ENCODE data around the gene MT2A. TPM values are rescaled to one million over a fixed set of nuclear protein-coding genes. Genes with fewer than 3 reads are reported as not detected.

MT2A gene
- total and polyA plus RNA-seq, 2 of the 13 experiments (the other 11 are each of a cell fraction or from before 2014, with no cell fraction given) = 135 to 371 TPM

- TF ChIP-seq TRIM22 (IDR thresholded peaks at IDR 0.05) (no peak), PHB2 (IDR thresholded peaks at IDR 0.05; ENCODE audit: partially characterized antibody) (no peak), ARID4A (CRISPR knock-in tag; IDR thresholded peaks at IDR 0.05; ENCODE audit: borderline replicate concordance) (no peak), NRL (CRISPR knock-in tag; IDR thresholded peaks at IDR 0.05; ENCODE audit: borderline replicate concordance) (no peak), ZNF101 (CRISPR knock-in tag; IDR thresholded peaks at IDR 0.05; ENCODE audit: borderline replicate concordance, low read depth) (no peak), HNRNPH1 (optimal IDR thresholded peaks at IDR 0.05; ENCODE audit: low read depth, low read length) (no peak), SMC3 (IDR thresholded peaks at IDR 0.05; ENCODE audit: low read length) (no peak), NPAS2 (CRISPR knock-in tag; IDR thresholded peaks at IDR 0.05; ENCODE audit: borderline replicate concordance) (no peak), ZNF552 (CRISPR knock-in tag; IDR thresholded peaks at IDR 0.05; ENCODE audit: borderline replicate concordance) (no peak), NR2F2 (IDR thresholded peaks at IDR 0.05; ENCODE audit: borderline replicate concordance, low read depth) (no peak), ZBTB25 (CRISPR knock-in tag; IDR thresholded peaks at IDR 0.05) (no peak; the same call in 1 of the 2 replicates), ZNF510 (CRISPR knock-in tag; IDR thresholded peaks at IDR 0.05; ENCODE audit: low read depth) (0 out of 2 replicates have a peak, but pooled peaks have one; percentile 52), PRDM10 (CRISPR knock-in tag; IDR thresholded peaks at IDR 0.05; ENCODE audit: low read depth) (no peak), REPIN1 (CRISPR knock-in tag; IDR thresholded peaks at IDR 0.05; ENCODE audit: borderline replicate concordance, low read depth) (no peak), RARG (CRISPR knock-in tag; IDR thresholded peaks at IDR 0.05; ENCODE audit: low read depth) (no peak), ZNF740 (CRISPR knock-in tag; IDR thresholded peaks at IDR 0.05) (no peak), ZSCAN22 (CRISPR knock-in tag; IDR thresholded peaks at IDR 0.05) (0 out of 2 replicates have a peak, but pooled peaks have one; percentile 21)
Measured at GRCh38 chr16:56610017-56610608, 1.7 kb downstream of the MT2A start (continued).
